HEK293T (cell line): ENCODE measurements around the gene STXBP4.

Source experiments
- ELF4 ChIP-seq: fragments of 450-650 bp; IDR thresholded peaks from 2 replicates; pipeline ENCODE4 v1.6.1; 2017; ENCODE audit warnings: antibody characterized with exemption
- FOXM1 ChIP-seq: fragments of 450-650 bp; IDR thresholded peaks from 2 replicates; pipeline ENCODE4 v1.6.1; 2017; ENCODE audit warnings: mild to moderate bottlenecking, borderline replicate concordance
- NFRKB ChIP-seq: fragments of 450-650 bp; IDR thresholded peaks from 2 replicates; pipeline ENCODE4 v1.6.1; 2016; ENCODE audit warnings: mild to moderate bottlenecking, moderate library complexity
- SUZ12 ChIP-seq: fragments of 450-650 bp; IDR thresholded peaks from 2 replicates; pipeline ENCODE4 v1.6.1; 2016; ENCODE audit warnings: mild to moderate bottlenecking
- ZNF384 ChIP-seq: fragments of 450-650 bp; IDR thresholded peaks from 2 replicates; pipeline ENCODE4 v1.6.1; 2016

DNA sequence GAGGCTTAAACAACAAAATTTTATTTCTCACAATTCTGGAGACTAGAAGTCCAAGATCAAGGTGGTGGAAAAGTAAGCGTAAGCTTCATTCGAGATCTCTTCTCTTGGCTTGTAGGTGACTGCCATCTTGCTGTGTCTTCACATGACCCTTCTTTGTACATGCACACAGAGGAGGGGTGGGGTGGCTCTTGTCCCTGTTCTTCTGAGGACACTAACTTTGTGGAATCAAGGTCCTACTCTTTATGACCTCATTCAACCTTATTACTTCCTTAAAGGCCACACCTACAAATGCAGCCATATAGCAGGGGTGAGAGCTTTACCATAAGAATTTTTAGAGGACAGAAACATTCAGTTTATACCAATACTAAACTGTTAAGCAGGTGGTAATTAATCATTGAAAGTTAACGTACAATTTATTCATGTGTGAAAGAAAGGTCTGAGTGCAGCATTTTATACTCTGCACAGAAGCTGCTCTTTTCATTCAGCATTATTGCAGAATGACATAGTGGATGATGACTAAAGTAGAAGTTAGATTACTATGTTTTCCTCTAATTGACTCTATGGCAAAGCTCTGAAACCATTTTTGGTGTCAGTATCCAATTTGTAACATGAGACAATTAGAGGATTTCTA lies 156.3 kb downstream of the STXBP4 start:
- TF ChIP-seq ELF4, result no peak
- no peak for TF ChIP-seq SUZ12
- no peak for TF ChIP-seq ZNF384
- no peak for TF ChIP-seq FOXM1
- no peak for TF ChIP-seq NFRKB
